Prostate gland (tissue), 2 donors: ENCODE data around the gene HSD11B1L.

Source experiments
- CTCF ChIP-seq, 4 experiments: fragments of 200-600 bp in 2 of 4; fragments of 450-650 bp in 2 of 4; sonication (generic) in 2 of 4; IDR thresholded peaks; 1 replicate in 3 of 4; 2 replicates in 1 of 4; pipeline ENCODE4 v1.5.1; 2016 to 2019; ENCODE audit warnings: antibody characterized with exemption in 4 of 4, mild to moderate bottlenecking in 2 of 4, moderate library complexity in 2 of 4
- POLR2AphosphoS5 ChIP-seq: sonication (generic); formaldehyde crosslinking; IDR thresholded peaks from one replicate; pipeline ENCODE4 v1.6.1; 2017; ENCODE audit warnings: antibody characterized with exemption

- no peak for TF ChIP-seq CTCF (IDR thresholded peaks at IDR 0.05)
- TF ChIP-seq POLR2AphosphoS5: no peak
These were observed 32.4 kb downstream of the HSD11B1L start for GRCh38 chr19:5713228-5713627.
